SKM-1 treated with dmso at 0.1 percent for 144 hours (cell line): ENCODE results near the gene CCDC81.
"Not testable (repeated sequence)": the region's sequence is repeated elsewhere in the genome, so short reads cannot be mapped to it uniquely, and the experiment has no call there.

ENCODE experiments used
- DNase-seq: peaks from one replicate; lab custom pipeline; 2025; ENCODE audit not compliant: unreplicated experiment; lab: John Stamatoyannopoulos, UW

CCDC81 gene

DNA sequence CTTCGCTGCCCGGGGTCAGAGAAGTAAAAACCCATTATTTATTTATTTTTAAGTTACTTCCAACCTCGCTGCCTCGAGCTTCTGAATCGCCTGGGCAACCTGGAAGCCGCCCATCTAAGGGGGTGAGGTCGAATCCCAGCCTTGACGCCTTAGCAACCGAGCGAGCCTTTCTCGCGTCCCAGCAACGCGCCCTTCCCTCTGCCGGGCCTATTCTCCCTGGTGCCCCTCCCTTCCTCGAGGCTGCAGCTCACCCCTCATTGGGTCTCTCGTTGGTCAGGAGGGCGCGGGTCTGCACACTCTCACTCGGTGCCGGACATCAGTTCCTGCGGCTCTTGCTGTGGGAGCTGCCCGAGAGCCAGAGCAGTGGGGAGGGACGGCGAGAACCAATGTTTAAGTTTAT is at the start of gene CCDC81:
Gene CCDC81, plus strand, starts transcription at position 302 of the 400 bp plus-strand sequence. CDS start 277 bp downstream, outside the sequence.
- DNase-seq = no peak

DNA sequence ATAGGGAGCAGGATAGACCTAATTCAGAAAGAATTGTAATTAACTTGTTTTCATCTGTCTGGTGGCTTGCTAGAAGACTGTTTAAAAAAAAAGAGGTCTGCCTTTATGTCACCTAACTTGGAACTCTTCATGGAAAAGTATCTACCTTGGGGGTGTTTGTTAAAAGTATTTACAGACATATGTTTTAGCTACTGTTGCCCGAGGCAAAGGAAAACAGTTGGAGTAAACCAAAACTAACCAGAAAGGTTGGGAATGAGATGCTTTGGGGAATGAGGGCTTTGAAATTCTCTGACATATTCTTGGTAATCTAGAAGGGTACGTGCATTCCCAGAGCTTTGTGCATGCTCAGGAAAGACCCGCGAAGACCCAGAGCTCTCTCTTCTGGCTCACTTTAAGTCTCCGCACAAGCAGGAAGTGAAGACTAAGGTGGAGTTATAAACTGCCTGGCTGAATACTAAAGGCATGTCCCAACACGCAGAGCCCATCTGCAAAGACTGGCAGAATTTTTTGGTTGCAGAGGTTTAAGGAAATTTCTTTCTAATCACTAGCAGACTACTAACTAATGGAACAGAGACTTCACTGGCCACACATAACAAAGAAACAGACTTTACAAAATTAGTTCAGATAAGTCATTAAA is 39.4 kb upstream of the CCDC81 start:
- no peak for DNase-seq

DNA sequence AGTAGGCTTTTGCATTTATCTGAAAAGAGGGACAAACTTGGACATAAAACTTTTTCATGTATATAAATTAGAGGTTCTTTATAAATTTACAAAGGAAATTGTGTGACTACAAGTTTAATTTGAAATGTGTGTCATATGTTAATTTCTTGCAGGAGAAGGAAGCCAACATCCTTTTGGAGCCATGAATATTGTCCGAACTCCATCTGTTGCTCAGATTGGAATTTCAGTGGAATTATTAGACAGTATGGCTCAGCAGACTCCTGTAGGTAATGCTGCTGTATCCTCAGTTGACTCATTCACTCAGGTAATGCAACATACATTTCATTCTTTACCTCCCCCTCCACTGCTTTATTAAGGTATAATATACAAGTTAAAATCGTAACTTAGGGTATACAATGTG is 37.5 kb upstream of the CCDC81 start:
- DNase-seq = no peak

DNA sequence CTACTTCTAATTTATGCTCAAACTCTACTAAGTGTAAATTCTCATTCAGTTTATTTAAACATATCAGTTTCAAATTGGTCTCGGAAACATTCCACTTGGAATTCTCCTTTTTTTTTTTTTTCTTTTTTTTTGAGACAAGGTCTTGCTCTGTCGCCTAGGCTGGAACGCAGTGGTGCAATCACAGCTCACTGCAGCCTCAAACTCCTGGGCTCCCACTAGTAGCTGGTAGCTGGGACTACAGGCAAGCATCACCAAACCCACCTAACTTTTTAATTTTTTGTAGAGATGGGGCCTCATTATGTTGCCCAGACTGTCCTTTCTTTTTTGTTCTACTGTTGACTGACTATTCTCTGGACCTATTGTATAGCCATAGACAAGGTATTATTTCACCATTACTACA is 33.3 kb upstream of the CCDC81 start:
- DNase-seq = no peak

DNA sequence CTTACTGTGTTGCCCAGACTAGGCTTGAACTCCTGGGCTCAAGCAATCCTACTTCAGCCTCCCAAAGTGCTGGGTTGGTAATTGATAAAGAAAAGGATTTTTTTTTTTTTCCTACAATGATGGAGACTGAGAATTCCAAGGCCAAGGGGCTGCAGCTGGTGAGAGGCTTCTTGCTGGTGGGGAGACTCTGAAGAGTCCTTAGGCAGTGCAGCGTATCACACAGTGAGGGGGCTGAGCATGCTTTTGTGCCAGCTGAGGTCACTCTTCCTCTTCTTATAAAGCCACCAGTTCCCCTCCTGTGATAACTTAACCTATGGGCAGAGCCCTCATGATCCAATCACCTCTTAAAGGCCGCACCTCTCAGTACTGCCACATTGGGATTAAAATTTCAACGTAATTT is 28.2 kb upstream of the CCDC81 start:
- DNase-seq = no peak

DNA sequence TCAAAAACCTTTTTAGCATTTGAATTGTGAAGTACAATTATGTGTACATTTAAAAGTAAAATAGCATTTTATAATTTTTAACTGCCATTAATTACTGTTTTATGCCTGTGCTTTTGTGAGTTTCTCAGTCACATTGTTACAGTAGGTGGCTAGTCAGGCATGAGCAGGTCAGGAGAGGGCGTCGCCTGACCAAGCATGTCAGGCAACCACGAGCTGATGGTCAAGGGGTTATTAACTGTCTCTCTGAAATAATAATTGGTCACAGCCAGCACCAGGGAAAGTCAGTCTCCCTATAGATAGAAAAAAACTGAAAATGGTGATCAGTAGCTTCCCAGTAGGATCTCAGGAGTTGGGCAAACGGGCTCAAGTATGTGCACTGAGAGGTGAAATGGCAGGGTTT is 19.4 kb upstream of the CCDC81 start:
- no peak for DNase-seq

DNA sequence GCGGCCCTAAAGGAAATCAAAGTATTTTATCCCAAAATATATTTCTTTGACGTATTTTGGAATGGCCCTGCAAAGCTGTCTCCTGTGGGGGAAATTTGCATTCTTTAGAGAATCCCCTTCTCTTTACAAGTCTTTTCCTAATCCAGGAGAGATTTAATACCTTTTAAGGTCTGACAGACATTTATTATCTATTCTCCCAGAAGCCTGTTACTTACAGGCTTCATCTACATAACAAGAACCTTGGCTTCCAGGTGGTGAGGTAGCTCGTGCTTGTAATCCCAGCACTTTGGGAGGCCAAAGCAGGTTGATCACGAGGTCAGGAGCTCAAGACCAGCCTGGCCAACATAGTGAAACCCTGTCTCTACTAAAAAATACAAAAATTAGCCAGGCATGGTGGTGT is 17.3 kb upstream of the CCDC81 start:
- DNase-seq = not testable (repeated sequence)

DNA sequence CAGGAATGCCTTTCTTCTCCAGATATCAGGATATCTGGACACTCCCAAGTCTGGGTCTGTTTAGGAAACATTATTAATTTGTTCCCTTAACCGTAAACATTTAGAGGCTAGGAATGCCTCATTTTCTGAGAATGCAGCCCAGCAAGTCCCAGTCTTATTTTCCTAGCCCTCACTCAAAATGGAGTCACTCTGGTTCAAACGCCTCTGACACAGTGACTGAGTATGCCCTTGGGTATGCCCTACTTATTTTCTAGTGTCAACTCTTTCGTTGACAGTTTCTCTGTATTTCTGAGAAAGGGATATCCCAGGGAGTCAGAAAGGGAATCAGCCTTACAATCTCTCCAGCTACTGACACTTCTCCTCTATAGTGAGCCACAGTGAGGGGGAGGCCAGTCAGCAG is 16.0 kb upstream of the CCDC81 start:
- DNase-seq = no peak

DNA sequence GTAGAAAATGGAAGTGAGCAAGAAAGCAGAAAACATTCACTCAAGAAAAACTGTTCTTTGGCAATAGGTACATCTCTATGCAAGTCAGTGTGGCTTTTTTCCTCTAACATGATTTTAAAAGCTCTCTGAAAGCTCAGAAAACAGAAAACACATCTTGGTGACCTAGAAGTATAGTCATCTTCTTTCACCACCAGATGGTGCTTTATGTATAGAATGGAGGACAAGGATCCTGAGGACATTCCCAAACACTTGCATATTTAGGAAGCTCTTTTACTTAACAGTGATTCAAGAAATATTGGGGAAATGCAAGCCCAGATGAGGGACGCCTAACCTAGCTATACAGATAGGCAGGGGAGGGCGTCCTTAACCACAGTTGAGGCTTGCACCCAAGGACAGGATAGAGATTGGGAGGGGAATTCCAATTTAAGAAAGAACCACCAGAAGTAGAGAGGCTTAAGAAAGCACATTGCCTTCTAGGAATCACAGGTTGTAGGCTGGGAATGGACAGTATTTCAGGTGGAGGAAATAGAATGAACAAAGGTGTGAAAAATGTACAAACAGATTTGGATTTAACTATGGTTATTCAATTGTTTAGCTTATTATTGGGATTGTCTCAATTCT is 13.8 kb upstream of the CCDC81 start:
- no peak for DNase-seq

DNA sequence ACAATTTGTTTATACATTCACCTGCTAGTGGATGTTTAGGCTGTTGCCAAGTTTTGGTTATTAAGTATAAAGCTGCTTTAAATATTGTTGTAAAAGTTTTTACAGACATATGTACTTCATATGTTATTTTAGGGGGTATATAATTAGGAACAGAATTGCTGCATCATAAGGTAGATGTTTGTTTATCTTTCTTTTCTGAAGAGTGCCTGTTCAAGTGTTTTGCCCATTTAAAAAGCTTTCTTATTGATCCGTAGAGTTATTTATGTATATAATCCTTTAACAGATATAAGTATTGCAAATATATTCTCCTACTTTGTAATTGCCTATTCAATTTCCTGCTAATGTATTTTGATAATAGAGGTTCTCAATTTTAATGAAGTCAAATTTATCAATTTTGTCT is 11.3 kb upstream of the CCDC81 start:
- no peak for DNase-seq

DNA sequence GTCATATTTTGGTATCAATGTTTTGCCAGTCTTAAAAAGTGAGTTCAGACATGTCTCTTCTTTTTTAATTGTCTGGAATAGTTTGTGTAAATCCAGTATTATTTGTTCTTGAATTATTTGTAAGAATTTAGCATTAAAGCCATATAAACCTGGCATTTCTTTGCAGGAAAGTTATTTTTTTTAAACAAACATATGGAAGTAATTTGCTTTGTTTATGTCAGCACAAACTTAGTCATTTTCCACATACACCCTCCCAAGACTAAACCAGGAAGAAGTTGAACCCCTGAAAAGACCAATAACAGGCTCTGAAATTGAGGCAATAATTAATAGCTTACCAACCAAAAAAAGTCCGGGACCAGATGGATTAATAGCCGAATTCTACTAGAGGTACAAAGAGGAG is 9.1 kb upstream of the CCDC81 start:
- no peak for DNase-seq

DNA sequence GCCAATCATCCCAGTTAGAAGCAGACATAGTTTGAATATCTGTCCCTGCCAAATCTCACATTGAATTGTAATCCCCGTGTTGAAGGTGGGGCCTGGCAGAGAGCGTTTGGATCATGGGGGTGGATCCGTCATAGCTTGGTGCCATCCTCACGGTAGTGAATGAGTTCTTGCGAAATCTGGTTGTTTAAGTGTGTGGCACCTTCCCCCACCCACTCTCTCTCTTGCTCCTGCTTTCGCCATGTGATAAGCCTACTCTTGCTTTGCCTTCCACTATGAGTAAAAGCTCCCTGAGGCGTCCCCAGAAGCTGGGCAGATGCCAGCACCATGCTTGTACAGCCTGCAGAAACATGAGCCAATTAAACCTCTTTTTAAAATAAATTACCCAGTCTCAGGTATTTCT is 5.0 kb upstream of the CCDC81 start:
- DNase-seq = no peak

DNA sequence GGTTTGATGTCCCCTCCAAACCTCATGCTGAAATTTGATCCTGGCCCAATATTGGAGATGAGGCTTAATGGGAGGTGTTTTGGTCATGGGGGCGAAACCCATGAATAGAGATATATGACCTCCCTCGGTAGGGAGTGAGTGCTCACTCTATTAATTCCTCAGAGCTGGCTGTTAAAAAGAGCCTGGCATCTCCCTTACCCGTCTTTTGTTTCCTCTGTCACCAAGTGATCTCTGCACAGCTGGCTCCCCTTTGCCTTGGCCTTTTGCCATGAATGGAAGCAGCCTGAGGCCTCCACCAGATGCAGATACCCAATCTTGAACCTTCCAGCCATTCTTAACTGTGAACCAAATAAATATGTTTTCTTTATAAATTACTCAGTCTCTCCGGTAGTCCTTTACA is 4.5 kb upstream of the CCDC81 start:
- DNase-seq = no peak

DNA sequence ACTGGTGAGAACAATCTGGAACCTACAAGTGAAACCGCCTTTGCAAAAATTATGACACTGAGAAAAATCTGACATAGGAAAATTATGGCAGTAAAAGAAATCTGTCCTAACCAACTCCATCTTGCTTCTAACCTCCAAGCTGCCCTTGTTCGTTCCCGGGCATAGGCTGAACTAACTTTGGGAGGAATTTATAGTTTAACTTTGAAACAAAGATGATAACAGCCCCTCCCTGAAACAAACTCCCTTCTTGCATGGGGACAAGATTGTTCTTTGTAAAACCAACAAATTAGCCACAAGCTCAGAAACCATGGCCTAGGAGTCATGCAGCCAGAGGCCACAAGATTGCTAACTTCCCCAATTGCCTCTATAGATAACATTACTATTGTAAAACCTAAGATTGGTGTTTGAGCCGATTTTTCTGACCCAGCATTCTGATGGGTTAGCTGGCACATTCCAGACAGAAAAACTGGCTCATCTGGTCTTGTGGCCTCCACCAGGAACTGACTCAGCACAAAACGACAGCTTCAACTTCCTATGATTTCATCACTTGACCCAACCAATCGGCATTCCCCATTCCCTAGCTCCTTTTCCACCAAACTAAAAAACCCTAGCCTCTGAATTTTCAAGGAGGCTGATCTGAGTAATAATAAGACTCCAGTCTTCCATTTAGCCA is 3.6 kb upstream of the CCDC81 start:
- no peak for DNase-seq

DNA sequence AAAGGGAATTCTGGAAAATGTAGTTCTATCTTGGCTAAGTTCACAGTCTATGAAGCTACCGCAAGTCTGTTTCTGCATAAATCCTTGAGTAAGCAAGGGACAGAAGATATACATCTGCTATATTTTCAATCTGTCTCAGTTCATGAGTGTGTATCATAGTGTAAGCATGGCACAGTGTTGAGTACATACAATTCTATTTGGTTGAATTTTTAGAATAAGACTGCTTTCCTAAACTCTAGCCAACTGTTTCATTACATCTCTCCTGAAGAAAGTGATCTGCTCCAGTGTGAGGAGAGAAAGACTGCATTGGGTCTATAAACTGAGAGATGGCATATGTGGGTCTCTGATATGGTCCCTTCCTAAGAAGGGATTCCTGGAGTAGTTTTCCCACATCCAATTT is 2.6 kb upstream of the CCDC81 start:
- no peak for DNase-seq

DNA sequence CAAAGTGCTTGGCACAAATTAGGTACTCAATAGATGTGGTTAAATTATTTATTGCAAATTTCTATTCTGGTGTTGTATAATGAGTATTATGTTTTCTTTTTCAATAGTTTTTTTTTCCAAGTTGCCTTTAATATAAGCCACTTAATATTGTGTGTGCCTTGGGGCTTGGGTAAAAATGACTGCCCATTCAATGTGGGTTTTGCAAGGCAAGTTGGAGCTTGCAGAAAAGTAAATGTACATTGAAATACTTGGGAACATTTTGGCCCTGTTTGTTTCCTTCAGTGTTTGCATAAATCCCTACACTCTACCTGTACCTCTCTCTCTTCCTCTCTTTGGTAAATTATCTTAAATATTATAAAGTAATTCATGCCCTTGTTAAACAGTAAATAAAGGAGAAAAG is 2.1 kb upstream of the CCDC81 start:
- no peak for DNase-seq

DNA sequence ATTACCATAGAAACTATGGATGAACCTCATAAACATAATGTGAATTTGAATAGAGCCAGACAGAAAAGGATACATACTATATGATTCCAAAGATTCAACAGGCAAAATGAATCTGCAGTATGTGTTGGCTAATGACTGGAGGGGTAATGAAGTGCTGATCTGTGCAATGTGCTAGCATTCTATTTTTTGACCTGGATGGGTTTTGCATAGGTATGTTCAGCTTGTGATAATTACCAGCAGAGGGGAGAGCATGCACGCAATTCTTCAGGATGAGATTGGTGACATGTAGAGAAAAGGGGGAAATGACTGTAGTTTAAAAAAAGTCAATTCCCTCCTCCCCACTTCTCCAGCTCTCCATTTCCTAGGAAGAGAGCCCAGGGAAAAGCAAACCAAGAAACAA is 618 bp upstream of the CCDC81 start:
- no peak for DNase-seq

DNA sequence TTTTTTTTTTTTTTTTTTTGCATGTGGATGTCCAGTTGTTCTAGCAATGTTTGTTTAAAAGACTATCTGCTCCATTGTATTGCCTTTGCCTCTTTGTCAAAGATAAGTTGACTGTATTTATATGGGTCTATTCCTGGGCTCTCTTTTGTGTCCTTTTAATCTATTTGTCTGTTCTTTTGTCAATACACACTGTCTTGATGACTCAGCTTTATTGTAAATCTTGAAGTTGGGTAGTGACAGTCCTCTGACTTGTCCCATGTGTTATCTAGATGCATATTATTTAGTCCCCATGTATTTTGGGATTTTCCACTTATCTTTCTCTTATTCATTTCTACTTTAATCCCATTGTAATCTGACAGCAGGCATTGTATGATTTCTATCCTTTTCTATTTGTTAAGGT is 3.3 kb downstream of the CCDC81 start:
- no peak for DNase-seq

DNA sequence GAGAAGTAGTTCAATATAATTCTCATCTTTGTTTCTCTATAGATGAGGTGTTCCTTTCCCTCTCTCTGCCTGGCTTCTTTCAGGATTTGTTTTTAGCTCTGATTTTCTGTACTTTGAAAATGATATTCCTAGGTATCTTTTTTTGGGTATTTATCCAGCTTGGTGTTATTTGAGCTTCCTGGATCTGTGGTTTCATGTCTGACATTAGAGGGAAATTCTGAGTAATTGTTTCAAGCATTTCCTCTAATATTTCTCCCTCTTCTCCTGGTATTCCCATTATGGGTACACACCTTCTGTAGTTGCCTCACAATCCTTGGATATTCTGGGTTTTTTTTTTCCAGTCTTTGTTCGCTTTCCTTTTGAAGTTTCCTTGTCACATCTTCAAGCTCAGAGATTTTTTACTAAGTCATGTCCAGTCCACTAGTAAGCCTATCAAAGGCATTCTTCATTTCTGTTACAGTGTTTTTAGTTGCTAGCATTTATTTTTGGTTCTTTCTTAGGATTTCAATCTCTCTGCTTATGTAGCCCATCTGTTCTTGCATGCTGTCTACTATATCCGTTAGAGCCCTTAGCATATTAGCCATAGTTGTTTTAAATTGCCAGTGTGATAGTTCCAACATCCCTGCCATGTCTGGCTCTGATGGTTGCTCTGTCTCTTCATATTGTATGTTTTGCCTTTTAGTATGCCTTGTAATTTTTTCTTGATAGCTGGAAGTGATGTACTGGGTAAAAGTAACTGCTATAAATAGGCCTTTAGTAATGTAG is 5.8 kb downstream of the CCDC81 start:
- DNase-seq = no peak

DNA sequence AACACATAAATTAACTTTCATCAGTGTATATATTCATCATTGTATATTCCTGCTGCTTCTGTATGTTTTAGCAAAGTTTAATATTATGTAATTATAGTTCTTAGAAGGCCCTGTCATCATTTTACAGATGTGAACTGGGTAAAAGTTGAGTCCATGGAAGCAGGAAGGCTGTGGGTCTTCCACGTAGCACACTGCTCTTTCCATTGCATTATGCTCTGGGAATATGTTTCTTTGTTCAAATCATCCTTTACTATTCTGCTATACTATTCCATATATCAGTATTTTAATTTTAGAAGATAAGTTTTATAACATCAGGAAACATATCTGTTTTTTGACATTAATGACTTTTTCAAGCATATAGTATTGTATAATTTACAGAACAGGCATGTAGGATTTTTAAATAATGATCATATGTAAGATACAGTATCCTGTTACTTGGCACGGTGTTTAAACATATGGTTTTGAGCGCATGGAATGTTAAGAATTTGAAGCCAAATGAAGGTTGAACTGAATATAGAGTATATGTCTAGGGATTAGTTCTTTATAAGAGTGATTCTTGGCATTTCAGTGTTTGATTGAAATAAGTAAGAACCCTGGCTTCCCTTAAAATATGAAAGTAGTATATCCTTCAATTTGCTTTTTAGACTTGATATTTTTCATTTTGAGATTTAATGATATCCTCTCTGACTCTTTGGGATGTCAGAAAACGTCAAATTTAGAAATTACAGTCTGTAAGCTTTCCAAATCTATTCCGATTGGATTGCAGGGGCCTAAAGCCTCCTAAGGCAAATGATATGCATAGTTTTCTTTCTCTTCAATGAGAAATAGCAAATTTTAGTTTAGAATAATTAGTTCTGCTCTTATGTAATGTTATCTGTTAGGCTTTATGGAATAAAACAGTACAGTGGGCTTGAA is 8.6 kb downstream of the CCDC81 start:
- DNase-seq = no peak

DNA sequence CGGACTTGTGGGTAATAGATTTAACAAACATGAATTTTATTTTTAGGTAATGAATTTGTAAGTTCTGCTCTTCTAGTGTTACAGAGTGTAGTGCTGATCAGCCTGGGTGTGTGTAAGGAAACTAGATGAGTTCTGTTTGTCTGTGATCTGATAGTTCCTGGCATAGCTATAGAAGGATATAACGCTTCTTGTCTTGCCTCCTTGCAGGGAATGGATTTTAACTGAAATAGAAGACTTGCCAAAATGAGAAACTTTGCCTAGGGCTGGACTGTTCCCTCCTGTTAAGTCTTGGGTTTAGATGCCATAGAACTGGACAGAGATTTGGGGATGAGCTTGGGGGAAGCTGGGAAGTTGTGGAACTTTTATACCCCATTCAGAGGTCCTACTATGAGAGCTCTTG is 11.6 kb downstream of the CCDC81 start:
- no peak for DNase-seq
